Smooth muscle cell (in vitro differentiated cells): ENCODE data around the gene STAC3. TPM values are rescaled to one million over a fixed set of nuclear protein-coding genes. Genes with fewer than 3 reads are reported as not detected.

Experiments used
- DNase-seq: peaks from one replicate; lab custom pipeline; 2025; ENCODE audit not compliant: unreplicated experiment; lab: John Stamatoyannopoulos, UW
- H2AFZ ChIP-seq: fragments of 200-600 bp; sonication (generic); 2 replicates; pipeline ENCODE4 v1.6.0; 2016; ENCODE audit warnings: antibody characterized with exemption, low read depth, mild to moderate bottlenecking
- H3F3A ChIP-seq: fragments of 200-600 bp; sonication (generic); 2 replicates; pipeline ENCODE4 v1.6.0; 2017; ENCODE audit warnings: antibody characterized with exemption, low read depth
- H3K27ac ChIP-seq: fragments of 200-600 bp; sonication (generic); 2 replicates; pipeline ENCODE4 v1.5.1; 2016; ENCODE audit warnings: low read depth, mild to moderate bottlenecking
- H3K27me3 ChIP-seq: fragments of 200-600 bp; sonication (generic); 2 replicates; pipeline ENCODE4 v1.6.1; 2016; ENCODE audit warnings: low read depth, mild to moderate bottlenecking
- H3K36me3 ChIP-seq: fragments of 200-600 bp; sonication (generic); 2 replicates; pipeline ENCODE4 v1.5.1; 2016; ENCODE audit warnings: low read depth
- H3K4me1 ChIP-seq: fragments of 200-600 bp; sonication (generic); 2 replicates; pipeline ENCODE4 v1.5.1; 2016; ENCODE audit warnings: low read depth
- H3K4me2 ChIP-seq: fragments of 200-600 bp; sonication (generic); 2 replicates; pipeline ENCODE4 v1.6.0; 2016; ENCODE audit warnings: mild to moderate bottlenecking
- H3K4me3 ChIP-seq: fragments of 200-600 bp; sonication (generic); 2 replicates; pipeline ENCODE4 v1.5.1; 2016; ENCODE audit warnings: mild to moderate bottlenecking
- H3K79me2 ChIP-seq: fragments of 200-600 bp; sonication (generic); 2 replicates; pipeline ENCODE4 v1.6.0; 2016; ENCODE audit warnings: low read depth, mild to moderate bottlenecking
- H3K9ac ChIP-seq: fragments of 200-600 bp; sonication (generic); 2 replicates; pipeline ENCODE4 v1.6.0; 2016; ENCODE audit warnings: low read depth
- H3K9me3 ChIP-seq: fragments of 200-600 bp; sonication (generic); replicated peaks from 2 replicates; pipeline ENCODE4 v1.5.1; 2016; ENCODE audit warnings: low read depth
- H4K20me1 ChIP-seq: fragments of 200-600 bp; sonication (generic); 2 replicates; pipeline ENCODE4 v1.6.0; 2016; ENCODE audit warnings: low read depth
- CTCF ChIP-seq: fragments of 200-600 bp; sonication (generic); IDR thresholded peaks from 2 replicates; pipeline ENCODE4 v1.5.1; 2017; ENCODE audit warnings: borderline replicate concordance, mild to moderate bottlenecking, antibody characterized with exemption; ENCODE audit not compliant: insufficient read depth, poor library complexity, severe bottlenecking
- WGBS: methylation state at CpG from one replicate; pipeline ENCODE4 v1.1.7; 2016; ENCODE audit warnings: low lambda C conversion rate; 5-methylcytosine and 5-hydroxymethylcytosine counted together
- polyA plus RNA-seq: library from polyadenylated mRNA; unstranded; fragments of >200 nt; fragmentation: Nextera tagmentation; extraction: Ambion mirVana; gene quantifications from 2 replicates; pipeline ENCODE4 v1.2.1, GENCODE V29; 2016
- total RNA-seq: library from RNA; depleted of rRNA; stranded (reverse); fragments of >200 nt; gene quantifications from 2 replicates; pipeline ENCODE4 v1.2.3, GENCODE V29; 2014

Gene STAC3
- total and polyA plus RNA-seq, 2 experiments from 2014 or later: 1.4 TPM; not detected in 1

GRCh38 chr12:57236925-57237595, 13.9 kb downstream of the STAC3 start:
- Histone ChIP-seq H3K27ac (no peak overlapping the region), H4K20me1 (peaks cover 52% of the 10 kb centered on the region), H3K27me3 (peaks cover 10% of the 10 kb centered on the region), H2AFZ (no peak overlapping the region), H3K79me2 (no peaks in the 10 kb centered on the region), H3K4me3 (no peak overlapping the region), H3K36me3 (no peaks in the 10 kb centered on the region), H3K9me3 (no peaks in the 10 kb centered on the region), H3F3A (peaks cover 28% of the 10 kb centered on the region), H3K9ac (no peak overlapping the region), H3K4me2 (peak overlapping the region; percentile 90), H3K4me1 (peaks cover 21% of the 10 kb centered on the region)
- DNase-seq: no peak
- no peak for TF ChIP-seq CTCF
- WGBS: 52% methylated on average over 9 of the region's 9 CpGs

GRCh38 chr12:57236201-57236924, 14.6 kb downstream of the STAC3 start:
- no peak for DNase-seq
- peaks cover under 1% of the 10 kb centered on the region for H3K79me2 ChIP-seq
- H3K36me3 ChIP-seq: no peaks in the 10 kb centered on the region
- no peaks in the 10 kb centered on the region for H3K9me3 ChIP-seq
- WGBS: 43% methylated on average over 39 of the region's 40 CpGs
- H3K4me2 ChIP-seq: peak overlapping the region; percentile 44
- peaks cover 15% of the 10 kb centered on the region for H3K4me1 ChIP-seq
- TF ChIP-seq CTCF: no peak
- no peak overlapping the region for H3K9ac ChIP-seq
- H3K27me3 ChIP-seq: peaks cover 3% of the 10 kb centered on the region
- no peak overlapping the region for H3K27ac ChIP-seq
- no peak overlapping the region for H3K4me3 ChIP-seq
- peaks cover 31% of the 10 kb centered on the region for H3F3A ChIP-seq
- no peak overlapping the region for H2AFZ ChIP-seq
- H4K20me1 ChIP-seq: peaks cover 52% of the 10 kb centered on the region

DNA sequence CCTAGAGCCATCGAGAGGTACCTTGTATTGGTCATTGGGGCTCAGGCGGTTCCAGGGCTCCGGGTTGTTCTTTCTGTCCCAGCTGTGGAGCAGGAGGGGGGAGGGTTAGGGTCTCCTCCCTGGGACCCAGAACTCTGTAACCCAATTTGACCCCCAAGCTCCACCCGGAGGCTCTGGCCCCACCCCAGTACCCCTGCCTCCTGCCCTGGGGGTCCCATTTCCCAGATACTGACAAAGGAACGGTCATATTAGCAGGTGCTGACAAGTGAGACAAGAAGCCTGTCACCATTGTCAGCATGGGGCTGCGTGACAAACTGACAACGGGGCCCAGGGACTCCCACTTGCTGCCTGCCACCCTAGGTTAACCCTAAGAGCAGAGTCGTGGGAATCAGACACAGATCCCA, 15.3 kb downstream of the STAC3 start:
- Histone ChIP-seq H4K20me1 (peaks cover 52% of the 10 kb centered on the region), H3K9ac (no peak overlapping the region), H3K9me3 (no peaks in the 10 kb centered on the region), H3K79me2 (peaks cover 7% of the 10 kb centered on the region), H3K27me3 (no peaks in the 10 kb centered on the region), H3K4me2 (peak overlapping the region; percentile 19), H3F3A (peaks cover 35% of the 10 kb centered on the region), H3K27ac (no peak overlapping the region), H2AFZ (no peak overlapping the region), H3K36me3 (no peaks in the 10 kb centered on the region), H3K4me1 (peaks cover 14% of the 10 kb centered on the region), H3K4me3 (no peak overlapping the region)
- WGBS: 80% methylated on average over 8 of the region's 8 CpGs
- TF ChIP-seq CTCF: no peak
- DNase-seq: no peak
